GM19324 (cell line): ENCODE data around the gene BTBD1.

ENCODE experiments used
- ATAC-seq: cut with Tn5 transposase; IDR thresholded peaks from one replicate; pipeline ENCODE4 v1.9.1; 2021; ENCODE audit warnings: mild to moderate bottlenecking, moderate library complexity; ENCODE audit not compliant: unreplicated experiment, low FRiP score

BTBD1 gene

GRCh38 chr15:83066734-83067637 is at the start of gene BTBD1:
Gene BTBD1, minus strand, starts transcription at chr15:83067252. Its CDS starts 101 bp downstream, at chr15:83067151.
- ATAC-seq = peak; percentile 87

- ATAC-seq = no peak
Measured at GRCh38 chr15:83115831-83116565, 48.9 kb upstream of the BTBD1 start.

GRCh38 chr15:83115410-83115809 is 48.4 kb upstream of the BTBD1 start:
- ATAC-seq = no peak

GRCh38 chr15:83114856-83115255 is 47.8 kb upstream of the BTBD1 start:
- ATAC-seq = no peak

GRCh38 chr15:83113881-83114674 is 47.0 kb upstream of the BTBD1 start:
- ATAC-seq = no peak

GRCh38 chr15:83112956-83113299 is 45.9 kb upstream of the BTBD1 start:
- ATAC-seq = no peak

- no peak for ATAC-seq
Measured at GRCh38 chr15:83112233-83112955, 45.3 kb upstream of the BTBD1 start.

GRCh38 chr15:83111149-83111548 is 44.1 kb upstream of the BTBD1 start:
- ATAC-seq = no peak

- no peak for ATAC-seq
Measured at GRCh38 chr15:83110381-83110780, 43.3 kb upstream of the BTBD1 start.

GRCh38 chr15:83109532-83109931 is 42.5 kb upstream of the BTBD1 start:
- no peak for ATAC-seq

- no peak for ATAC-seq
Measured at GRCh38 chr15:83108266-83109219, 41.5 kb upstream of the BTBD1 start.

- ATAC-seq = no peak
Measured at GRCh38 chr15:83107841-83108181, 40.8 kb upstream of the BTBD1 start.

GRCh38 chr15:83106994-83107840 is 40.2 kb upstream of the BTBD1 start, which contains the start of gene TM6SF1:
Gene TM6SF1, plus strand, starts transcription at chr15:83107645. Its CDS starts 36 bp downstream, at chr15:83107681.
- no peak for ATAC-seq

- ATAC-seq = no peak
Measured at GRCh38 chr15:83105440-83105839, 38.4 kb upstream of the BTBD1 start.

GRCh38 chr15:83104141-83104540 is 37.1 kb upstream of the BTBD1 start:
- ATAC-seq = no peak

- no peak for ATAC-seq
Measured at GRCh38 chr15:83102346-83102745, 35.3 kb upstream of the BTBD1 start.

GRCh38 chr15:83100097-83100646 is 33.1 kb upstream of the BTBD1 start:
- no peak for ATAC-seq

- no peak for ATAC-seq
Measured at GRCh38 chr15:83099290-83099689, 32.2 kb upstream of the BTBD1 start.
